ENCODE results near the gene PHF21A.
A peak's percentile ranks its signal among the peaks of the same experiment; 100 is the strongest.
"Not testable (repeated sequence)": the region's sequence is repeated elsewhere in the genome, so short reads cannot be mapped to it uniquely, and the experiment has no call there.

The PHF21A gene

DNA sequence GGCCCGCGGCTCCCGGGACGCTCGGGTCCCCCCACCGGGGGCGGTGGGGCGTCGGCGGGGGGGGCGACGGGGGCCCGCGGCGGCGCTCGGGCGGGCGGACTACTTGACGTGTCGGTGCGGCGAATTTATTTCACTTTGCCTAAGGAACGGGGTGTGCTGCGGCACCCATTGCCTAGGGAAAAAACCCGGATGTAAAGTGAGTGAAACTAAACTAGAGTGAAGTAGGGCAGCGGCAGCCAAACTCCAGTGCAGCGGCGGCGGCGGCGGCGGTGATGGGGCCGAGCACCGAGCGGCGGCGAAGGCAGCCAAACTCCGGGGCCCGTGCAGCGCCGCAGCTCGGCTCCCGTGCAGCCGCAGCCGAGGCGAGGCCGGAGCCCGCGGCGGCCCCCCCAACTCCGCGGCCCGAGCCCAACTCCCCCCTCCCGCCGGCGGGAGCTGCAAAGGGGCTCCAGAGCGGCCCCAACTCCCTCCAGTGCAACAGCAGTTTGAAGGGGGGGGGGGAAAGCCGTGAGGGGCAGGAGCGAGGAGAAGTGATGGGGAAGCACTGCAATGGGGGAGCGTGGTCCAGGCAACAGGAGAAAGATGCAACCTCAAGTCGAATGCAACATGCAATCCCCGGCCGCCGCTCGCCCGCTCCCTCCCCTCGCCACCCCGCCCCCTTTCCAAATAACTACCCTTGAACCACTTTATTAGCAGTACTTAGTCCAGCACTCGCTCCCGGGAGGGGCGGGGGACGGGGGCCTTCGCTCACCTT lies 647 bp upstream of the PHF21A start:
- TF ChIP-seq, protein P1, sequence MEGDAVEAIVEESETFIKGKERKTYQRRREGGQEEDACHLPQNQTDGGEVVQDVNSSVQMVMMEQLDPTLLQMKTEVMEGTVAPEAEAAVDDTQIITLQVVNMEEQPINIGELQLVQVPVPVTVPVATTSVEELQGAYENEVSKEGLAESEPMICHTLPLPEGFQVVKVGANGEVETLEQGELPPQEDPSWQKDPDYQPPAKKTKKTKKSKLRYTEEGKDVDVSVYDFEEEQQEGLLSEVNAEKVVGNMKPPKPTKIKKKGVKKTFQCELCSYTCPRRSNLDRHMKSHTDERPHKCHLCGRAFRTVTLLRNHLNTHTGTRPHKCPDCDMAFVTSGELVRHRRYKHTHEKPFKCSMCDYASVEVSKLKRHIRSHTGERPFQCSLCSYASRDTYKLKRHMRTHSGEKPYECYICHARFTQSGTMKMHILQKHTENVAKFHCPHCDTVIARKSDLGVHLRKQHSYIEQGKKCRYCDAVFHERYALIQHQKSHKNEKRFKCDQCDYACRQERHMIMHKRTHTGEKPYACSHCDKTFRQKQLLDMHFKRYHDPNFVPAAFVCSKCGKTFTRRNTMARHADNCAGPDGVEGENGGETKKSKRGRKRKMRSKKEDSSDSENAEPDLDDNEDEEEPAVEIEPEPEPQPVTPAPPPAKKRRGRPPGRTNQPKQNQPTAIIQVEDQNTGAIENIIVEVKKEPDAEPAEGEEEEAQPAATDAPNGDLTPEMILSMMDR (conservative IDR thresholded peaks at IDR 0.05): no peak
- TF ChIP-seq ZFX (IDR thresholded peaks at IDR 0.05): peak; percentile 43; the same call in 1 of the 2 replicates
- H3K27ac ChIP-seq: peak overlapping the region; percentile 92

DNA sequence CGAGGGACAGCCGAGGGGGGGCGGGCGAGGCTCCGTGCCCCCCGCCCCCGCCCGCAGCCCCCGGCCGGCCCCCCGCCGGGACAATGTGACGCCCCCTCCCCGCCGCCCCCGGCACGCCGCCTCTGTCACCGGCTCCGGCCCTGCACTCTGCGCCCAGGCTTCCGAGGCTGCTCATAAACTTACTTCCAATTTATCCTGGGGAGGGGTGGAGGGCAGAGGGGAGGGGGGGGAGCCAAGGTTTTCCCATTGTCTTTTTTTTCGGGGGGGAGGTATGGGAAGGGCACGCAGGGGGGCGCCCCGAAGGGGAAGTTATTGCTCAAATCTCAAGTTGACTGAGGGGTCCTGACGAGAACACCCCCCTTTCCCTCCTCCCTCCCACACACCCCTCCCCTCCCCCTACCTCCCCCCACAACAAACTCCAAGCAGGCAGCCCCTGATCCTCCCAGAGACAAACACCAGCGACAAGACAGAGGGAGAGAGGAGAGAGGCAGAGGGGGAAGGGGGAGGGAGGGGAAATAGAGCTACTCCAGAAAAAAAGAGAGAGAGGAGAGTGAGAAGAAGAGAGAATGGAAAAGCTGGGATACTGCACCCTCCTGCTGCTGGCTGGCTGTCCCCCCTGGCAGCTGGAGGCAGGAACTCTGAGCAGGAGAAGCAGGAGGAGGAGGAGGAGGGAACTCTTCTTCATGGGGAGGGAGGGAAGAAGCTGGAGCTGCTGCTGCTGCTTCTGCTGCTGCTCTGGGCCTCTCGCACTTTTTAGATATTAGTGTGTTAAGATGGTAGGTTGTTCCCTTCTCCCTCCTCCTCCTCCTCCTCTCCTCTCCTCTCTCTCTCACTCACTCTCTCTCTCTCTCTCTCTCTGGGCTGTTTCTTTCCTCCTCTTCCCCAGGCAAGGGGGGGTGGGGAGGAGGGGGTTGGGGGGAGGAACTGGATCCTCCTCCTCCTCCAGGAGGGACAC lies 631 bp downstream of the PHF21A start:
- TF ChIP-seq, protein P1 (conservative IDR thresholded peaks at IDR 0.05): no peak
- no peak for TF ChIP-seq ZFX (IDR thresholded peaks at IDR 0.05)
- H3K27ac ChIP-seq: peak overlapping the region; percentile 92

DNA sequence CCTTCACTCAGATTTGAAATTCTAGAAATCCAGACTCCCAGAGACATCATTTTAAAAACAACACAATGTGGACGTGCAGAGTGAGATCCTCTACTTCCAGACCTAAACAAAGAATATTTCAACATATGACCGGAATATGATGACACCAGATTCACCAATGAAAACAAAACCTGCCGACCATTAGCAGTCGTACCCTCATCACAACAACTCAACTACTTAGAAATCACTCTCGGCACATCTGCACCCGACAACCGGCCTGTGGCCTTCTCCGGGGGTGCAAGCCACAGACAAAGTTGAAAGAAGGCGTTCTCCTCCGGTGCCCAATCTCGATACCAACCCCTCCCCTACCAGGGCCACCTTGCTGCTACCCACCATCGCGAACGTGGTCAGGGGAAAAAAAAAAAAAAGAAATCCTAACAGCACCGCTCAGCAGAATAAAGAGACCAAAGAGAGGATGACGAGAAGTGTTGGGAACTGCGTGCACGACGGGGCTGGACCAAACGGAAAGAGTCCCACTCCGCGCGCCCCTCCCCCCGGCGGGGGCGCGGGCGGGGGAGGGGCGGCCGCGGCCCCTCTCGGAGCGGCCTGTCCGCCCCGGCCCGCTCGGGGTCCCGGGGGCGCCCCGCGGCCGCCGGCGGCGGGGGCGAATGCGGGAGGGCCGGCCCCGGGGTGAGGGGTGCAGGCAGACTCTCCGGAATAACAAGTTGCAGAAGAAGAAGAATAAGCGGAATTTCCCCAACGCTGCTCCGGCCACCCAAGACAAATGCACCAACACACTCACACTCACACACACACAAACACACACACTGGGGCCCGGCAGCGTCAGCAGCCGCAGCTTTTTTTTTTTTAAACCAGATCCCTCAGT lies 1.7 kb downstream of the PHF21A start:
- H3K27ac ChIP-seq: peak overlapping the region; percentile 92
- TF ChIP-seq, protein P1 (conservative IDR thresholded peaks at IDR 0.05): no peak
- no peak for TF ChIP-seq ZFX (IDR thresholded peaks at IDR 0.05)

DNA sequence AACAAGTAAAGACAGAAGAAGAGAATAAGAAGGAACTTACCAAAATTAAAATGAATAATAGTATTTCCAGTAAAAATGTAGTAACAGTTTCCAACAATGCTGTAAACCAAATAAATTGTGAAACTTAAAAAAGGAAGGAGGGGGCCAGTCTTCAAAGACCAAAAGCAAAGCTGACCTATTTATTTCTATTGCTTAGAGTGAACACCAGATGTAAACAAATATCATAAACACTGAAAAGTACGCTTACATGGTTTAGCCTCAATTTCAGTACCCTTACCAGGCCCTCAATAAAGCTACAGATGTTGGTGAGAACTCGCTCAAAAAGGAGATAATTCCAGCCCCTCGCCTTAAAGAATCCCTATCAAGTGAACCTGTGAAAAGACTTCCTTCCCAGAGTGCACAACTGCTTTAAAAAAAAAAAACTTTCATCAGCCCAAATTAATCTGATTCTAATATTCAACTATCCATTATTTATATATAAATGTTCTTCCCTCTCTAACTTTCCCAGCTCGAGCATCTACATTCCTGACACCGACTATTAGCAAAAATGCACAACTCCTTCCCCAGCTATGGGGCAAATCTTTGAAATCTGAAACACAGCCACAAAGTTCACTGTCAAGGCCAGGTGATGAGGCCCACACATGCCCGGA lies 2.4 kb downstream of the PHF21A start:
- H3K27ac ChIP-seq: no peak overlapping the region; the same call in 1 of the 2 replicates
- no peak for TF ChIP-seq ZFX (IDR thresholded peaks at IDR 0.05)
- TF ChIP-seq, protein P1 (conservative IDR thresholded peaks at IDR 0.05): no peak

DNA sequence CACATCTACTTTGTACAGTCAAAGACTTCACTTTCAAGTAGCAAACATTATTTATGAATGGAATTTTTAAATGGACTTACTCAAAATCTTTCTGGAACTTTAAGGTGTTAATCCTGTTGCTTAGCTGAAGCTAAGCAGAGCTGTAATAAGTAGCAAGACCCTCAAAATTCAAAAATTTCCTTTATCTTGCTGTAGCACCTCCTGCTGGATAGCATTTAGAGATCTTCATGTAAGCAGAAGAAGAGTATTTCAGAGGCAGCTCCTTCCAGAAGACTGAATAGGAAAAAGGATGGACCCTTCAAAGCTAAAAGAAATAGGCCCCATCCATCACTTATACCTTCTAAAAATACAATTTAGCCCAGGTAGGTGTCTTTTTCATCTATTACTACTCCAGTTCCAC lies 3.4 kb downstream of the PHF21A start:
- no peak overlapping the region for H3K27ac ChIP-seq
- TF ChIP-seq, protein P1 (conservative IDR thresholded peaks at IDR 0.05): peak; percentile 38
- no peak for TF ChIP-seq ZFX (IDR thresholded peaks at IDR 0.05)

DNA sequence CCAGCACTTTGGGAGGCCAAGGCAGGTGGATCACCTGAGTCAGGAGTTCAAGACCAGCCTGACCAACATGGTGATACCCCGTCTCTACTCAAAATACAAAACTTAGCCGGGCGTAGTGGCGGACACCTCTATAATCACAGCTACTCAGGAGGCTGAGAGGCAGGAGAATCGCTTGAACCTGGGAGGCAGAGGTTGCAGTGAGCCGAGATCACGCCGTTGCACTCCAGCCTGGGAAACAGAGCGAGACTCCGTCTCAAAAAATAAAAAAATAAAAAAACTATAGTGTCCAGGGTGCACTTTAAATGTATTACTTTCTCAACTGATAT lies 4.6 kb downstream of the PHF21A start:
- not testable (repeated sequence) for H3K27ac ChIP-seq
